K562 (cell line): ENCODE measurements around the gene KRT36.

Experiments
- GATA2 ChIP-seq: sonication (generic); formaldehyde crosslinking; IDR thresholded peaks from 2 replicates; pipeline ENCODE4 v1.4.0; 2020; ENCODE audit warnings: mild to moderate bottlenecking, missing genetic modification reagents
- GTF2E2 ChIP-seq: fragments of 200-800 bp; sonication (Bioruptor generic); IDR thresholded peaks from 2 replicates; pipeline ENCODE4 v1.6.1; 2016; ENCODE audit warnings: missing genetic modification characterization, missing compliant biosample characterization
- JUND ChIP-seq, 2 experiments: IDR thresholded peaks; 2 replicates in 1 of 2; 3 replicates in 1 of 2; pipeline ENCODE4 v1.6.1; 2011; ENCODE audit warnings: borderline replicate concordance in 2 of 2, low read depth in 2 of 2, low read length in 2 of 2, improper control_type of control experiment in 1 of 2, missing biosample characterization in 1 of 2, missing genetic modification characterization in 1 of 2, missing genetic modification reagents in 1 of 2
- MXI1 ChIP-seq: IDR thresholded peaks from 2 replicates; pipeline ENCODE4 v1.6.1; 2011; ENCODE audit warnings: low read depth, mild to moderate bottlenecking, improper control_type of control experiment, low read length
- MYNN ChIP-seq, 2 experiments: sonication (generic); formaldehyde crosslinking in 1 of 2; IDR thresholded peaks; 2 replicates each; pipeline versions ENCODE4 v1.5.0 to v1.6.1; 2016 to 2020; ENCODE audit warnings: antibody characterized with exemption in 1 of 2, missing genetic modification reagents in 1 of 2
- RFX5 ChIP-seq: IDR thresholded peaks from 2 replicates; pipeline ENCODE4 v1.6.1; 2011; ENCODE audit warnings: low read depth, mild to moderate bottlenecking, improper control_type of control experiment, low read length
- SMARCA4 ChIP-seq: fragments of 450-650 bp; IDR thresholded peaks from 2 replicates; pipeline ENCODE4 v1.6.1; 2016
- SMC3 ChIP-seq: conservative IDR thresholded peaks from 2 replicates; pipeline ENCODE4 v1.6.1; 2011; ENCODE audit warnings: low read depth, low read length, improper control_type of control experiment; ENCODE audit not compliant: insufficient read depth
- SNIP1 ChIP-seq: fragments of 450-650 bp; IDR thresholded peaks from 2 replicates; pipeline ENCODE4 v1.7.1; 2017; ENCODE audit warnings: low read depth, mild to moderate bottlenecking
- TCFL5 ChIP-seq: fragments of 250-450 bp; sonication (Bioruptor Pico); conservative IDR thresholded peaks from 2 replicates; pipeline ENCODE4 v1.6.1; 2021; ENCODE audit warnings: mild to moderate bottlenecking, moderate library complexity, matching md5 sums
- ZNF318 ChIP-seq, 2 experiments: fragments of 450-650 bp; IDR thresholded peaks; 2 replicates each; pipeline ENCODE4 v1.6.1; 2016; ENCODE audit warnings: mild to moderate bottlenecking in 2 of 2, borderline replicate concordance in 1 of 2, low read depth in 1 of 2, moderate library complexity in 1 of 2
- ZNF77 ChIP-seq: fragments of 250-450 bp; sonication (Bioruptor Pico); IDR thresholded peaks from 2 replicates; pipeline ENCODE4 v1.5.0; 2020
- TF ChIP-seq, protein P1 (sequence below): fragments of 250-450 bp; sonication (Bioruptor Pico); IDR thresholded peaks from 2 replicates; pipeline ENCODE4 v1.8.0; 2021; ENCODE audit warnings: mild to moderate bottlenecking, moderate library complexity
- TF ChIP-seq, protein P2 (sequence below), 3 experiments: IDR thresholded peaks in 2 of 3; conservative IDR thresholded peaks in 1 of 3; 2 replicates each; pipeline ENCODE4 v1.5.1; 2011 to 2012; ENCODE audit warnings: low read length in 3 of 3, mild to moderate bottlenecking in 3 of 3, control low read depth in 2 of 3, improper control_type of control experiment in 1 of 3, inconsistent platforms in 1 of 3, low read depth in 1 of 3, mixed read lengths in 1 of 3, moderate library complexity in 1 of 3; ENCODE audit not compliant: insufficient read depth in 2 of 3

GRCh38 chr17:41516147-41516829, 26.6 kb upstream of the KRT36 start:
- TF ChIP-seq SNIP1 (no peak), JUND (IDR thresholded peaks at IDR 0.05; ENCODE audit: borderline replicate concordance, low read depth, low read length) (no peak), JUND (tag; IDR thresholded peaks at IDR 0.05; ENCODE audit: borderline replicate concordance, low read depth, low read length) (no peak), SMC3 (no peak), ZNF77 (CRISPR knock-in tag) (no peak), MXI1 (no peak), TCFL5 (CRISPR knock-in tag) (no peak), ZNF318 (IDR thresholded peaks at IDR 0.05; ENCODE audit: borderline replicate concordance in 1 of 2, low read depth in 1 of 2) (no peak), GTF2E2 (tag) (no peak), MYNN (IDR thresholded peaks at IDR 0.05) (no peak), MYNN (CRISPR knock-in tag; IDR thresholded peaks at IDR 0.05) (no peak), GATA2 (CRISPR knock-in tag) (no peak), SMARCA4 (no peak), RFX5 (no peak)
- TF ChIP-seq, protein P1, sequence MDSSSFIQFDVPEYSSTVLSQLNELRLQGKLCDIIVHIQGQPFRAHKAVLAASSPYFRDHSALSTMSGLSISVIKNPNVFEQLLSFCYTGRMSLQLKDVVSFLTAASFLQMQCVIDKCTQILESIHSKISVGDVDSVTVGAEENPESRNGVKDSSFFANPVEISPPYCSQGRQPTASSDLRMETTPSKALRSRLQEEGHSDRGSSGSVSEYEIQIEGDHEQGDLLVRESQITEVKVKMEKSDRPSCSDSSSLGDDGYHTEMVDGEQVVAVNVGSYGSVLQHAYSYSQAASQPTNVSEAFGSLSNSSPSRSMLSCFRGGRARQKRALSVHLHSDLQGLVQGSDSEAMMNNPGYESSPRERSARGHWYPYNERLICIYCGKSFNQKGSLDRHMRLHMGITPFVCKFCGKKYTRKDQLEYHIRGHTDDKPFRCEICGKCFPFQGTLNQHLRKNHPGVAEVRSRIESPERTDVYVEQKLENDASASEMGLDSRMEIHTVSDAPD (CRISPR knock-in tag): no peak
- TF ChIP-seq, protein P2, sequence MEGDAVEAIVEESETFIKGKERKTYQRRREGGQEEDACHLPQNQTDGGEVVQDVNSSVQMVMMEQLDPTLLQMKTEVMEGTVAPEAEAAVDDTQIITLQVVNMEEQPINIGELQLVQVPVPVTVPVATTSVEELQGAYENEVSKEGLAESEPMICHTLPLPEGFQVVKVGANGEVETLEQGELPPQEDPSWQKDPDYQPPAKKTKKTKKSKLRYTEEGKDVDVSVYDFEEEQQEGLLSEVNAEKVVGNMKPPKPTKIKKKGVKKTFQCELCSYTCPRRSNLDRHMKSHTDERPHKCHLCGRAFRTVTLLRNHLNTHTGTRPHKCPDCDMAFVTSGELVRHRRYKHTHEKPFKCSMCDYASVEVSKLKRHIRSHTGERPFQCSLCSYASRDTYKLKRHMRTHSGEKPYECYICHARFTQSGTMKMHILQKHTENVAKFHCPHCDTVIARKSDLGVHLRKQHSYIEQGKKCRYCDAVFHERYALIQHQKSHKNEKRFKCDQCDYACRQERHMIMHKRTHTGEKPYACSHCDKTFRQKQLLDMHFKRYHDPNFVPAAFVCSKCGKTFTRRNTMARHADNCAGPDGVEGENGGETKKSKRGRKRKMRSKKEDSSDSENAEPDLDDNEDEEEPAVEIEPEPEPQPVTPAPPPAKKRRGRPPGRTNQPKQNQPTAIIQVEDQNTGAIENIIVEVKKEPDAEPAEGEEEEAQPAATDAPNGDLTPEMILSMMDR (IDR thresholded peaks at IDR 0.05 in 2 of 3, conservative IDR thresholded peaks at IDR 0.05 in 1 of 3; ENCODE audit: insufficient read depth in 2 of 3, low read depth in 1 of 3, low read length in 3 of 3): no peak
